ENCODE data around the gene BICD1.
"Not testable (repeated sequence)": the region's sequence is repeated elsewhere in the genome, so short reads cannot be mapped to it uniquely, and the experiment has no call there.

BICD1 gene

DNA sequence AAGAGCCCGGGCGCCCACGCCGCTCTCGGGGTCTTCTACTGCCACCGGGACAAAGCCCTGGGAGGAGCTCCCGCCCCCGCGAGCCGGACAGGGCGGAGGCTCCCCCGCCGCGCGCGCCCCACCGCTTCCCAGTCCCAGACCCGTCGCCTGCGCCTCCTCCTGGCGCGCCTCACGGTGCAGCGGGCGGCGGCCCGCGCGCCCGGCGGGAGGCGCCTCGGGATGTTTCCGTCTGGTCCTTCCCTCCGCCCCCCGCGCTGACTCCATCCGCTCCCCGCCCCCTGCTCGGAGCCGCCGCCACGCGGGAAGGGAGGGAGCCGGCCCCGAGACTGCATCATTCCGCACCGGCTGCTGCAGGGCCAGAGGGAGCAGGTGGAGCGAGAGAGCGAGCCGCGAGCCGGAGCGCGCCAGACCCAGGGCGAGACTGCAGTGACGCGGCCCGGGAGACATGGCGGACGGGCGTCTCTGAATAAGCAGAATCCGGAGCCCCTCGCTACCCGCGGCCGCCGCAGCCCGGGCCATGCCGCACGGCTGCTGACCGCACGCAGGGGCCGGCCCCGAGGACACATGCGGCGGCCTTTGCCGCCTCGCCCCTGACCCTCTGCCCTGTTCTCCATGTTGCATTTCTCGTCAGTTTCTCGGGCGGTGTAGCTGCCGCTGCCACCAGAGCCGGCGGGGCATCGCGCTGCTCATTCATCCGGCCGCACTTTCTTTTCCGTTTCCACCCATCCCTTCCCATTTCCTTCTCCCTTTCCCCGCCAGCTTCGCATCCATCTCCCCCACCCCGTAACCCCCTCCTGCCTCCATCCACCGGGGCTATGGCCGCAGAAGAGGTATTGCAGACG lies at the start of gene BICD1:
Gene BICD1, plus strand, starts transcription at position 331 of the 842 bp plus-strand sequence. Its CDS starts 485 bp downstream, at position 816.
- peak; percentile 89 for DNase-seq (ENCODE audit: low read depth)

DNA sequence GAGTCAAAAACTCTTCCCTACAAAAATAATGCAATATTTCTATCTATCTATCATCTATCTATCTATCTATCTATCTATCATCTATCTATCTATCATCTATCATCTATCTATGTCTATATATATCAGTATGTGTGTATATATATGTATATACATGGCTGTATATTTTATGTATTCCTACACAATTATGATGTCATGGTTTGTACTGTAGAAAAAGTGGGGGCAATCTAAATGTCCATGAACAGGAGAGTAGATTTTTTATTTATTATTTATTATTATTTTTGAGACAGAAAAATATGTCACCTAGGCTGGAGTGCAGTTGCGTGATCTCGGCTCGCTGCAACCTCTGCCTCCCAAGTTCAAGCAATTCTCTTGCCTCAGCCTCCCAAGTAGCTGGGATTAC lies 45.6 kb upstream of the BICD1 start:
- DNase-seq (ENCODE audit: low read depth) = no peak

DNA sequence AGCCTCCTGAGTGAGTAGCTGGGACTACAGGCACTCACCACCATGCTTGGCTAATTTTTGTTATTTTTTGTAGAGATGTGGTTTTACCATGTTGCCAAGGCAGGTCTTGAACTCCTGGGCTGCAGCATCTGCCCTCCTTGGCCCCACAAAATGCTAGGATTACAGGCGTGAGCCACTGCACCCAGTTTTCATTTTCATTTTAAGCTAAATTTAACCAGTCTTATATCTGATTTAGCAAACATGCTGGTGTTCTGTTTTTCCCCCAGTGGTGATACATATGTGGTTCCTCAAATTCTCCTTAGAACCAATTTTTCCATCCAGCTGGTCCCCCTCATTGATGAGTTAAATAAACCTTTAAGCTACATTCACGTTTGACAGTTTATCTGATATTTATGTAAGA lies 43.8 kb upstream of the BICD1 start:
- DNase-seq (ENCODE audit: low read depth) = no peak

DNA sequence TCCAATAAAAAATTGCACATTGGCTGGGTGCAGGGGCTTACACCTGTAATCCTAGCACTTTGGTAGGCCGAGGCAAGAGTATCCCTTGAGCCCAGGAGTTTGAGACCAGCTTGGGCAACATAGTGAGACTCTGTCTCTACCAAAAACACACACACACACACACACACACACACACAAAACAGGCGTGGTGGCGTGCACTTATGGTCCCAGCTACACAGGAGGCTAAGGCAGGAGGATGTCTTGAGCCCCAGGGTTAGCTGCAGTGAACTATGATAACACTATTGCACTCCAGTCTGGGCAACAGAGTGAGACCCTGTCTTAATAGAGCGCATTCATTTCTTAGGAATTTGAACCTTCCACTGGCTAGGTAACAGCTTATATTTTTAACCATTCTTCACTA lies 42.9 kb upstream of the BICD1 start:
- no peak for DNase-seq (ENCODE audit: low read depth)

DNA sequence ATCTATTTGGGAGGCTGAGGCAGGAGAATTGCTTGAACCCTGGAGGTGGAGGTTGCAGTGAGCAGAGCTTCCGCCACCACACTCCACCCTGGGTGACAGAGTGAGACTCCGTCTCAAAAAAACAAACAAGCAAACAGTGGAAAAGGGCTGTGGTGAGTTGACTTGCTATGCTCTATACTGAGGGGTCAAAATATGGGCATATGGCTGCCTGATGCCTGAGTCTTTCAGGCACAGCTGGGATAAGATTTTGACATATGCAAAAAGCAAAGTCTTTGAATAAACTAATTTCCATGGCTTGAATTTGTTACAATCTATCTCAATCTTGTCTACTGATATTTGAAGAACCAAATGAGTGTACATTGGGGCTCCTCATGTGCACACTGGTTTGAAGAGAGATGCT lies 40.4 kb upstream of the BICD1 start:
- DNase-seq (ENCODE audit: low read depth) = no peak

DNA sequence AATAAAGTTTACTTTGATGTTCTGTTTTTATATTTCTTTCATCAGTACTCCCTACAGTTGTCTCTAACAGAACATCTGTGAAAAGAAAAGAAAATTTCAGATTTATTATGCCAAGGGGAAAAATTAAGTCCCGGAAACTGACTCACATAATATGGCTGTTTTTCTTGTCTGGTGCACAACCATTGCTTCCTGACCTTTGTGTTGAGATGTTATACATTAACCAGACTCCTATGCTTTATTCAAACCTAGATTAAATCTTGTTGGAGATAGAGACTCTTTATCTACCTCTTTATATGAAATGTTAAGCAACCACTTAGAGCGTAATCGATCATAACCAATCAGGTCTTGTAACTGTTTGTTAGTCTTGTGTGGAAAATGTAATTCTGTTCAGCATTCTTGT lies 37.6 kb upstream of the BICD1 start:
- DNase-seq (ENCODE audit: low read depth) = no peak

DNA sequence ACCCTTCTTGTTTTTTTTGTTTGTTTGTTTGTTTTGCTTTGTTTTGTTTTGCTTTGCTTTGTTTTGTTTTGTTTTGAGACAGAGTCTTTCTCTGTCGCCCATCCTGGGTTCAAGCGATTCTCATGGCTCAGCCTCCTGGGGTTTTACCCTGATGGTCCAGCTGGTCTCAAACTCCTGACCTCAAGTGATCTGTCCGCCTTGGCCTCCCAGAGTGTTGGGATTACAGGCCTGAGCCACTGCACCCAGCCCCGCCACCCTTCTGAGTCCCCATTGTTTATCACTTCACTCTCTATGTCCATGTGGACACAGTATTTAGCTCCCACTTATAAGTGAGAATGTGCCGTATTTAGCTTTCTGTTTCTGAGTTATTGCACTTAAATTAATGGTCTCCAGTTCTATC lies 36.9 kb upstream of the BICD1 start:
- no peak for DNase-seq (ENCODE audit: low read depth)

DNA sequence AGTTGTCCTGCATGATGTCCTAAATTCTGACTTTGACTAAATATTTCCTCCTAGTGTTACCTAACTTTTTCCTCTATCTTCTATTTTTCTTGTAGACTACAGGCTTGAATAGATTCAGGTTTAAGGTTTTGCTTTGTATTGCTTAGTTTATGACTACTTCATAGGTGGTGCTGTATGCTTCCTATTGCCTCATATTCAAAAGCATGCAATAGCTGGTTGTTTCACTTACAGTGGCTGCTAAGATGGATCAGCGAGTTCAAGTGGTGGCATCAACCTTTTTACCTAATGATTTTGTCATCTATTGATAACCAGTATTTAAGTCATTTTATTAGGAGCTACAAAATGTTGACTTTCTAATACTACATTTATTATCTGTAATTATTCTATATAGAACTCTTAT lies 36.3 kb upstream of the BICD1 start:
- no peak for DNase-seq (ENCODE audit: low read depth)

DNA sequence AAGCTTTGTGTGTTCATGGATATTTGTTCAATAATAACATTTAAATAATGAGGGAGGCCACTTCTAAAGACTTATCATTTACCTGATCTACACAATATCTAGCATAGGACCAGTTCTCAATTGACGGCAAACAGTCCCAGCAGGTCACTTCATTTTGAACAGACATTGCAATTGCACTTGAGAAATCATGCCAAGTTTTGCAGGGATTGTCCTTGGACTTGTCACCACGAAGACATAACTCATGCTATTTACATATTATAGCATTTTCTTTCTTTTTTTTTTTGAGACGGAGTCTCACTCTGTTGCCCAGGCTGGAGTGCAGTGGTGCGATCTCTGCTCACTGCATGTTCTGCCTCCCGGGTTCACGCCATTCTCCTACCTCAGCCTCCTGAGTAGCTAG lies 34.5 kb upstream of the BICD1 start:
- no peak for DNase-seq (ENCODE audit: low read depth)

DNA sequence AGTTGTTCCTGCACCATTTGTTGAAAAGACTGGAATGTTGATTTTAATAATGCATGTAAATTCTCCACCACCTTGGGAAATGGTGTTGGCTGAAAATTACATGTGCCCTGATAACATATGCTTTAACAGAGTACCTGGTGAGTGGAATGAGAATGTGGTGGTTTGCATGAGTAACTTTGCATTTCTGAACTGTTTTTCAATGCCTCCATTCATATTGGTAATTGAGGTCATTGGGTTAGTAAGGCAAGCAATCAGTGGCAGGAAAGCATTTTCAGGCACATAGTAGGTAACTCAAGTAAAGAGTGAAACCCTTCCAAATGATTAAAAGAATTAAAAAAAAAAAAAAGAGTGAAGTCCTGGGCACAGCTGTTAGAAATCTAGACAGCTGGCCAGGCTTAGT lies 32.2 kb upstream of the BICD1 start:
- DNase-seq (ENCODE audit: low read depth) = no peak

DNA sequence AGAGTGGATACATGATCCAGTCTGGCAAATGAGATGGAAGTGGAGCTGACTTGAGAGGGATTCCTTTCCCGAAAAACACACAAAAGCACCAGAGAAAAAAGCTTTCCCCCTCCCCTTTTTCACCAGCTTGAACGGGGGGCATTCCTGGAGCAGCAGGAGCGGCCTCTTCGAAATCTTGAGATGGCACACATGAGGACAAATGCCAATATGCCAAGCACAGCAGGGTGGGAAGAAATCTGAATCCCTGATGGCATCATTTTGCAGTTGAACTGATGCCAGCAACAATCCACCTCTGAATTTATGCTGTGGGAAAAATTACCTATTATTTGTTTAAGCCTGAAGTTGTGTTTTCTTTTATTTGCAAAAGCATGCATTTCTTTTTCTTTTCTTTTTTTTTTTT lies 29.7 kb upstream of the BICD1 start:
- no peak for DNase-seq (ENCODE audit: low read depth)

DNA sequence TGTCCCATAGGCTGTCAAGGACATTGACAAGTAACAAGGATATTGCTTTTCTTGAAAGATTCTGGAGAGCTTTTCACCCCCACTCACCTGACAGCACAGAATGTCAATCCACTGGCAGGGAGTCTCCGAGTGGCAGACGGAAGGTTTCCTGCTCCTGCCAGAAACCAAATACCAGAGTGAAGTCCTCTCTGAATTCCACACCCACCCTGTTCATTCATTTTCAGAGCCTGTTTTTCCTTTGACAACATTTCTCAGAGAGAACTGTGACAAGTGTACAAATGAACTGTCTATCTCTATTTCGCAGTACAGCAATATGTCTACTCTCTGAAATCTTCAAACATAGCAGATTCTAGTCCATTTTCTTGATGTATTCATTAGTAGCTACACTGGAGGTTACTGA lies 26.2 kb upstream of the BICD1 start:
- no peak for DNase-seq (ENCODE audit: low read depth)

DNA sequence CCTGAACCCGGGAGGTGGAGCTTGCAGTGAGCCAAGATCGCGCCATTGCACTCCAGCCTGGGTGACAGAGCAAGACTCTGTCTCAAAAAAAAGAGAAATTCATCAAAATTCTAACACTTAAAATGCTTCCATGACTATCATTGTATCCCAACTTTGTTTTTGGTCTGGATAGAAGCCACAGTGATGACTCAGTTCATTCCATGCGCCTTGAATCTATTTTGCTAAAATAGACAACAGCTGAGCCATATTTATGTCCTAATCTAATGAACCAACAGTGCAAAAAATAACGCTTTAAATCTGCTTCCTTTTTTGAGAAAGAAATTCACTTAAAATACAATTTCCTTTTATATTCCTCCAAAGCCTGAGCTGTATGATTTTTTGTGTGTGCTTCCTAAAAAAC lies 23.2 kb upstream of the BICD1 start:
- DNase-seq (ENCODE audit: low read depth) = peak; percentile 71

DNA sequence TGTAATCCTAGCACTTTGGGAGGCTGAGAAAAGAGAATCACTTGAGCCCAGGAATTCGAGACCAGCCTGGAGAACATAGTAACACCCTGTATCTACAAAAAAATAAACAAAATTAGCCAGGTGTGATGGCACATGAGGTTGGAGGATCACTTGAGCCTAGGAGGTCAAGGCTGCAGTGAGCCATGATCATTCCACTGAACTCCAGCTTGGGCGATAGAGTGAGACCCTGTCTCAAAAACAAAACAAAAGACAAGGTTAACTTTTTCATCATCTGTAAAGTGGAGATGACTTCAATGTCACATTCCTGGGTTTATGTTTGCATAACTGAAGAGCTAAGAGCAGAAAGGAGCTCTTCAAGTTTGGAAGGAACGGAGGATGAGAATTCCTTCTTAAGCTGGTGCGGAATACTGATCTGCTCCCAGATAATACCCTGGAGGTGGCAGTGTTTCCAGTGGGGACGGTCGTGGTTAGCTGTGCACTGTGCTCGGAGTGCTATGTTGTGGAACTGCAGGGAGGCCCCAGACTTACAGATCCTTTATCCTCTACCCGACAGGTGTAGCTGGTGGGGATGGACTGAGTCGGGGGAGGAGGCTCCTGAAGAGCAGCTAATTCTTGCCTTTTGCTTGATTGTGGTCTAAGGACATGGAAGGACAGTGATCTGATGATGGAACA lies 22.5 kb upstream of the BICD1 start:
- DNase-seq (ENCODE audit: low read depth) = no peak

DNA sequence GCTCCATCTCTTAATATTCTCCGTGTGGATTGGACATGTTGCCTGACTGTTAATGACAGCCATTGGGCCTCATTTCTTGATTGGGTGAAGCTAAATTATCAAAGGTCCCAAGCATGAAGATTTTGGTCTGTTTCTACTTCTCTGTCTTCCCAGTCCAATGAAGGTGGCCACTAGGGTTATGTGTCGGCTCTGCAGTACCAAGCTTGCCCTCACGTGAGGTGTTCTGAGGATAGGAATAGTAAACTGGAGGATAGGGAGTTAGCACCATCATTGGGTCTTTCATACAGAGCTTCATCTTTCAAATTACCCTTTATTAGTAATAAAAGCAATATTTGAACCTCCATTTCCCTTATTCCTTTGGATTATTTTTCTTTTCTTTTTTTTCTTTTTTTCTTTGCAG lies 21.9 kb upstream of the BICD1 start:
- no peak for DNase-seq (ENCODE audit: low read depth)

DNA sequence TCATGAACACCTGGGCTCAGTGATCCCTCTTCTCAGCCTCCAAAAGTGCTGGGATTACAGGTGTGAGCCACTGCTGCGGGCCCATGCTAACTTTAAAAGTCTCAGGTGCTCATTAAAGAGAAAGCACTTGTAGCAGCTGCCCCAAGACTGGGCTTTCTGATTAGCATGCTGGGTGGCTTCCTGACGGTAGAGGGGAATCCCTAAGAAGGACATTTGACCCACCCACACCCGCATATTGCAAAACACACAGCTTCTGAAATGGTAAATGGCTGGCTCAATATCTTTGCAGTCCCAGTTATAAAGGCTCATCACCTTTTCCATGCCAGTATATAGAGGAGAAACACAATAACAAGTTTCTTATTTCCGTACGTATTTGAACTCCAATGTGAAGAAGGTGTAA lies 19.3 kb upstream of the BICD1 start:
- no peak for DNase-seq (ENCODE audit: low read depth)

DNA sequence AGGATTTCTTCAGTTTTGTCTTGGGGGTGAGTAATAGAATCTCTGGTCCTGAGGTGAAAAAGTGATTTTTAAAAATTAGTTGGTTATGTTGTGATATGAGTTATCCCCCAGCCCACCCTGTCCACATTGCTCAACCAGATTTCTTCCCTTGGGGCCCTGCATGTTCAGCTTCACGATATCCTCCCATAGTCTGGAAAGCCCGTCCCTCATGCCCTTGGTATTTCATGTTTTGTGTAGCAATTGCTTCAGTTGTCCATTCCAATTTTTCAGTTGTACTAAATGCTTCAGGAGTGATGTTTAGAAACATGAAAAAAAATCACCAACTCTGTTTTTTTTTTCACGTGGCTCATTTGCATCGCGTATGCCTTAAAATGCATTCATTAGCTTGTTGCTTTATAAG lies 17.5 kb upstream of the BICD1 start:
- DNase-seq (ENCODE audit: low read depth) = peak; percentile 31

DNA sequence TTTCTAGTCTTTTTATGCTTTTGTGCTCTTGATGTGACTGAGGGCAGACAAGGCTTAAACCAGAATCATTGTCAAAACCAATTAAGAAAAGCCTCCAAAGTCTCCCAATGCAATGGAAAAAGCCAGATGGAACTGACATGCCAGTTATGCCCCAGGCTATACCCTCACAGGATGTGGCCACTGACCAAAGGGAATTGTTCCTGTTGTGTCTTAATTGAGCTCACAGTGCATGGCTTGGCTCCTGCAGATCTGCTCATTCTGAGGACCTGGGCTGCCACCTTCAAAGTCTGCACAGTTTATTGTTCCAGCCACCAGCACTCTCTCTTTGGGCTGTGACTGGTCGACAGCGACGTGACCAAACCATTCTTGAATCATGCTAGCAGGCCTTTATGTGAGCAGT lies 17.1 kb upstream of the BICD1 start:
- DNase-seq (ENCODE audit: low read depth) = peak; percentile 51

DNA sequence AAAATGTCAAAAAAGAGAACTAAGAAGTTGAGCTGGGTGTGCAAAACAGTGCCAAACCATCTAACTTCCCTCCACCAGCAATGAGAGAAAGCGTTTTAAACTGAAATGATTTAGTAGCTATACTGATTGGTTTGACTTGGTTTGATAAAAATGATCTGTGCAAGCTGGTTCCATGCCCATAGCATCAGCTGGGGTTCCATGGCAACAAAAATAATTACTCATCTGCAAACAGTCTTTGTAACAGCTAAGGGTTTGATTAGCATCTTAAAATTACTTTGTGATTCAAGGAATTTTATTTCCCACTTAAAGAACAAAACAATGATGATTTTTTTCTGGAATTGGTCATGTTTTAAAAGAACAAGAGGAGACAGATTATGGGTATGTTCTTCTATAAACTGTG lies 15.0 kb upstream of the BICD1 start:
- DNase-seq (ENCODE audit: low read depth) = no peak

DNA sequence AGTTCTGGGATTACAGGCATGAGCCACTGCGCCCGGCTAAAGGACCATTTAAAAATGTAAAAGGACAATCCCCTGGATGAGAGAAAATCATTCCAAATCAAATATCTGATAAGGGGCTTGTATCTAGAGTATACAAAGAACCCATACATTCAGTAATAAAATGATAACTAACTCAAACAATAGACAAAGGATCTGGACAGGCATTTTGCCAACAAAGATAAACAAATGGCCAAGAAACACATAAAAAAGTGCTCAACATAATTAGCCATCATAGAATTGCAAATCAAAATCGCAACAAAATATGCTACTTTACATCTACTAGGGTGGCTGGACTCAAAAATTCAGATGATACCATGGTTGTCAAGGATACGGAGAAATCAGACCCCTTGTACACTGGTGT lies 8.5 kb upstream of the BICD1 start:
- no peak for DNase-seq (ENCODE audit: low read depth)

DNA sequence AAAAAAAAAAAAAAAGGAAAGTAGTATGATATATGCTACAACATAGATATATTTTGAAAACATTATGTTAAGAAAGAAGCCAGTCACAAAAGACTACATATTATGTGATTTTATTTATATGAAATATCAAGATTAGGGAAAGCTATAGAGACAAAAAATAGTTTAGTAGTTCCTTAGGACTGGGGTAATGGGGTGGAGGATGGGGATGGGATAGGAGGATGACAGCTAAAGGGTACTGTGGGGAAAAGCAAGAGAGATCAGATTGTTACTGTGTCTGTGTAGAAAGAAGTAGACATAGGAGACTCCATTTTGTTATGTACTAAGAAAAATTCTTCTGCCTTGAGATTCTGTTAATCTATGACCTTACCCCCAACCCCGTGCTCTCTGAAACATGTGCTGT lies 7.4 kb upstream of the BICD1 start:
- not testable (repeated sequence) for DNase-seq (ENCODE audit: low read depth)

DNA sequence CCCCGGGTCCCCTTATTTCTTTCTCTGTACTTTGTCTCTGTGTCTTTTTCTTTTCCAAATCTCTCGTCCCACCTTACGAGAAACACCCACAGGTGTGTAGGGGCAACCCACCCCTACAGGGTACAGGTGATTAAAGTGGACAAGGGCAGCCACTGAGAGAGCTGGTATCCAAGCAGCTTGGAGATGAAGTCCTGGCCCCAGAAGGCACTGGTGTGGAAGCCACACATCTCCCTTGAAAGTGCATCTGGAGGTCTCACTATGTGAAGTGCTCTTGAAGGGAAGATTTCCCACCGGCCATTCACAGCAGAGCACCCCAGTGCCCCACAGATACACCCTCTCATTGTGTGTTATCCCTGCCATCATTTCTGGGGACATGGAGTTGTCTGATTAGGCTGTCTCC lies 6.3 kb upstream of the BICD1 start:
- no peak for DNase-seq (ENCODE audit: low read depth)

DNA sequence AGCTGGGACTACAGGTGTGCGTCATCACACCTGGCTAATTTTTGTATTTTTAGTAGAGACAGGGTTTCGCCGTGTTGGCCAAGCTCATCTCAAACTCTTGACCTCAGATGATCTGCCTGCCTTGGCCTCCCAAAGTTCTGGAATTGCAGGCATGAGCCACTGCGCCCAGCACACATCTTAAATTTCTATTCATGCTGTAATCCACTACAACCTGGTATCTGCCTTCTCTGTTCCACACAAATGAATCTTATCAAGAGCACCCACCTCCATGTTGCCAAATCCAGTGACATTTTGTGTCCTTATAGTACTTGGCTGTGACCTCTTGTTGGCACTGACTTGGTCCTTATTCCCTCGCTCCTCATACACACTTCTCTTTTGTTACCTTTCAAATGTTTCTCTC lies 5.8 kb upstream of the BICD1 start:
- no peak for DNase-seq (ENCODE audit: low read depth)

DNA sequence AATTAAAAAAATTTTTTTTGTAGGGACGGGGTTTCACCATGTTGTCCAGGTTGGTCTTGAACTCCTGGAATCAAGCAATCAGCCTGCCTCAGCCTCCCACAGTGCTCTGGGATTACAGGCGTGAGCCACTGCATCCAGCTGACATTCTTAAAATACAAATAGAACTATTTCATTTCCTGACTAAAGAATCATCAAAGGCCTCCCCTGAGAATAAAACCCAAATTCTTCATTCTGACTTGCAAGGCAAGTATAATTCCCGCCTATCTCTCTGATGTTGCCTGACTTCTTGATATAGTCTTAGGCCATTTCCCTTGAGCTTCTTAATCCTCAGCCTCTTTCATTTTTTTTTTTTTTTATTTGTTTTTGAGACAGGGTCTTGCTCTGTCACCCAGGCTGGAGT lies 4.4 kb upstream of the BICD1 start:
- DNase-seq (ENCODE audit: low read depth) = no peak

Data from fibroblast of gingiva (primary cell).